GM21528 (cell line): ENCODE measurements around the gene KRR1.
A peak's percentile ranks its signal among the peaks of the same experiment; 100 is the strongest.
"Not testable (repeated sequence)": the region's sequence is repeated elsewhere in the genome, so short reads cannot be mapped to it uniquely, and the experiment has no call there.

Source experiments
- ATAC-seq: cut with Tn5 transposase; IDR thresholded peaks from one replicate; pipeline ENCODE4 v1.9.1; 2021; ENCODE audit warnings: mild to moderate bottlenecking, moderate library complexity; ENCODE audit not compliant: unreplicated experiment, low FRiP score

Gene KRR1

GRCh38 chr12:75479963-75480461 is 31.4 kb downstream of the KRR1 start:
- peak; percentile 46 for ATAC-seq

- ATAC-seq: peak; percentile 23
These were observed 33.2 kb downstream of the KRR1 start for GRCh38 chr12:75478116-75478794.

GRCh38 chr12:75477137-75477536 is 34.3 kb downstream of the KRR1 start:
- no peak for ATAC-seq

- ATAC-seq: no peak
These were observed 35.3 kb downstream of the KRR1 start for GRCh38 chr12:75476071-75476470.

- no peak for ATAC-seq
These were observed 37.3 kb downstream of the KRR1 start for GRCh38 chr12:75474116-75474515.

GRCh38 chr12:75471902-75472890 is 39.2 kb downstream of the KRR1 start:
- ATAC-seq: no peak

GRCh38 chr12:75460204-75460603 is 51.2 kb downstream of the KRR1 start:
- no peak for ATAC-seq

GRCh38 chr12:75459755-75460154 is 51.7 kb downstream of the KRR1 start:
- no peak for ATAC-seq

GRCh38 chr12:75457866-75458265 is 53.5 kb downstream of the KRR1 start:
- ATAC-seq: not testable (repeated sequence)

- no peak for ATAC-seq
These were observed 54.2 kb downstream of the KRR1 start for GRCh38 chr12:75457191-75457590.

GRCh38 chr12:75455839-75456238 is 55.6 kb downstream of the KRR1 start:
- ATAC-seq: no peak

GRCh38 chr12:75452675-75453330 is 58.6 kb downstream of the KRR1 start:
- ATAC-seq: no peak

- ATAC-seq: no peak
These were observed 63.6 kb downstream of the KRR1 start for GRCh38 chr12:75447691-75448393.

- ATAC-seq: no peak
These were observed 64.6 kb downstream of the KRR1 start for GRCh38 chr12:75446857-75447256.

- ATAC-seq: not testable (repeated sequence)
These were observed 66.3 kb downstream of the KRR1 start for GRCh38 chr12:75445137-75445507.

GRCh38 chr12:75444429-75445136 is 66.8 kb downstream of the KRR1 start:
- no peak for ATAC-seq

GRCh38 chr12:75443709-75444108 is 67.7 kb downstream of the KRR1 start:
- no peak for ATAC-seq

GRCh38 chr12:75442454-75442853 is 69.0 kb downstream of the KRR1 start:
- ATAC-seq: not testable (repeated sequence)

GRCh38 chr12:75441687-75442449 is 69.5 kb downstream of the KRR1 start:
- not testable (repeated sequence) for ATAC-seq
